ENCODE results near the gene MRPL32. TPM values are rescaled to one million over a fixed set of nuclear protein-coding genes. Genes with fewer than 3 reads are reported as not detected.

MRPL32 gene
- total RNA-seq, 1 donor from 2014 or later = 33.9 TPM

- Histone ChIP-seq H3K27ac (no peak overlapping the region), H3K4me1 (peaks cover 14% of the 10 kb centered on the region), H3K36me3 (peaks cover 0 to 37% of the 10 kb centered on the region in 2 donors), H3K4me3 (no peak overlapping the region), H3K9me3 (no peaks in the 10 kb centered on the region), H3K27me3 (no peaks in the 10 kb centered on the region)
- TF ChIP-seq POLR2AphosphoS5 (IDR thresholded peaks at IDR 0.05; ENCODE audit: insufficient read depth in 1 of 2, low read depth in 1 of 2) = no peak
- no peak for TF ChIP-seq CTCF (IDR thresholded peaks at IDR 0.05)
- DNase-seq (ENCODE audit: extremely low spot score in 2 of 2) = no peak
- intact Hi-C loops (cut with DNase I) = no loop called here
These were observed 16.8 kb upstream of the MRPL32 start for GRCh38 chr7:42915356-42915755.

- no peak for DNase-seq (ENCODE audit: extremely low spot score in 2 of 2)
These were observed 10.0 kb upstream of the MRPL32 start for GRCh38 chr7:42922017-42922753.

GRCh38 chr7:42924223-42924838 is 7.8 kb upstream of the MRPL32 start:
- H3K4me1 ChIP-seq = peaks cover 35% of the 10 kb centered on the region
- H3K27me3 ChIP-seq = no peaks in the 10 kb centered on the region
- TF ChIP-seq CTCF (IDR thresholded peaks at IDR 0.05) (no peak), POLR2AphosphoS5 (IDR thresholded peaks at IDR 0.05; ENCODE audit: insufficient read depth in 1 of 2, low read depth in 1 of 2) (no peak), POLR2A (IDR thresholded peaks at IDR 0.05) (no peak)
- no peaks in the 10 kb centered on the region for H3K9me3 ChIP-seq
- peaks cover 0 to 65% of the 10 kb centered on the region in 2 donors for H3K36me3 ChIP-seq
- H3K27ac ChIP-seq = no peak overlapping the region
- no peak overlapping the region for H3K4me3 ChIP-seq
- intact Hi-C loops (cut with DNase I) = no loop called here
- no peak for DNase-seq (ENCODE audit: extremely low spot score in 2 of 2)

More at GRCh38 chr7:42922017-42922753, 10.0 kb upstream of the MRPL32 start:
- Histone ChIP-seq H3K9me3 (no peaks in the 10 kb centered on the region), H3K36me3 (peaks cover 0 to 81% of the 10 kb centered on the region in 2 donors), H3K4me3 (no peak overlapping the region), H3K4me1 (peaks cover 13% of the 10 kb centered on the region), H3K27ac (no peak overlapping the region), H3K27me3 (no peaks in the 10 kb centered on the region)
- TF ChIP-seq POLR2A (IDR thresholded peaks at IDR 0.05) (no peak), CTCF (IDR thresholded peaks at IDR 0.05) (no peak), POLR2AphosphoS5 (IDR thresholded peaks at IDR 0.05; ENCODE audit: insufficient read depth in 1 of 2, low read depth in 1 of 2) (no peak)
- intact Hi-C loops (cut with DNase I) = no loop called here

GRCh38 chr7:42925630-42926029 is 6.5 kb upstream of the MRPL32 start:
- DNase-seq (ENCODE audit: extremely low spot score in 2 of 2) = no peak
- Histone ChIP-seq H3K9me3 (no peaks in the 10 kb centered on the region), H3K36me3 (peaks cover 0 to 54% of the 10 kb centered on the region in 2 donors), H3K27me3 (no peaks in the 10 kb centered on the region), H3K27ac (no peak overlapping the region), H3K4me1 (peaks cover 48% of the 10 kb centered on the region), H3K4me3 (no peak overlapping the region)
- TF ChIP-seq POLR2A (IDR thresholded peaks at IDR 0.05) (no peak), POLR2AphosphoS5 (IDR thresholded peaks at IDR 0.05; ENCODE audit: insufficient read depth in 1 of 2, low read depth in 1 of 2) (no peak), CTCF (IDR thresholded peaks at IDR 0.05) (no peak)
- intact Hi-C loops (cut with DNase I) = no loop called here

GRCh38 chr7:42926204-42926603 is 6.0 kb upstream of the MRPL32 start:
- H3K4me3 ChIP-seq = no peak overlapping the region
- no peaks in the 10 kb centered on the region for H3K9me3 ChIP-seq
- TF ChIP-seq CTCF (IDR thresholded peaks at IDR 0.05) (no peak), POLR2A (IDR thresholded peaks at IDR 0.05) (no peak), POLR2AphosphoS5 (IDR thresholded peaks at IDR 0.05; ENCODE audit: insufficient read depth in 1 of 2, low read depth in 1 of 2) (no peak)
- H3K27me3 ChIP-seq = no peaks in the 10 kb centered on the region
- no peak overlapping the region for H3K27ac ChIP-seq
- peaks cover 0 to 48% of the 10 kb centered on the region in 2 donors for H3K36me3 ChIP-seq
- H3K4me1 ChIP-seq = peaks cover 53% of the 10 kb centered on the region
- intact Hi-C loops (cut with DNase I) = no loop called here
- DNase-seq (ENCODE audit: extremely low spot score in 2 of 2) = no peak
